ENCODE measurements around the gene ULBP3. TPM values are rescaled to one million over a fixed set of nuclear protein-coding genes. Genes with fewer than 3 reads are reported as not detected.
"Not testable (repeated sequence)": the region's sequence is repeated elsewhere in the genome, so short reads cannot be mapped to it uniquely, and the experiment has no call there.

The ULBP3 gene
- total RNA-seq, 1 experiment from 2014 or later: 4.0 TPM

DNA sequence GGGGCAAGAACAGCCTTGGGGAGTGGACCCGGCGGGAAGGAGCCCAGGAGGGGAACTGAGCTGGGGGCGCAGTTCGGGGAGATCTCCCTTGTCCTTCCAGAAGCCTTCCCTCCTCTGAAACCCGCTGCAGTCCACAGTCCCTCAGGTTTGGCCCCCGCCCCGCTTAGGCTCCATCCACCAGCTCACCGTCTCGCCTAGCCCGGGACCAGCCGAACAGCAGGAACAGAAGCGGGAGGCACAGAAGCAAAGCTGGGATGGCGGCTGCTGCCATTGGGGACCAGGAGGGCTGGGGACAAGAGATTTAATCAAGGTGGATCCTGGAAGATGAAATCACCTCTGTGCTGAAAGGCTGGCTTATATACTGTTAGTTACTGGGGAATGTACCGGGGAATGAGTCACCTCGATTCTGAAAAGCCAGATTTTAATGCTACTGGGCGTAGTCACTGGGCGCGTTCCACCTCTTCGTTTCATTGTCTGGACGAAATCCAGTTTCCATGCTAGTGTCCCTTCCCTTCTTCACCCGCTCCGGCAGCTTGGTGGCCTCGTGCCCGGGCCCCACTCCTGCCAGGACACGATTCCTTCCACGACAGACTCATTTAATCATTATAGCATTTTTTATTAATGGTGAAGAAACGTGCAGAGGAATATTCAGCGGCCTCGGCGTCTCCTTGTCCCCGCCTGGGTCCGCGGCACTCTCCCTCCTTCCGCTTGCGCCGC lies 43.6 kb downstream of the ULBP3 start, which contains the start of gene RAET1L (continued):
- TF ChIP-seq, protein P1, sequence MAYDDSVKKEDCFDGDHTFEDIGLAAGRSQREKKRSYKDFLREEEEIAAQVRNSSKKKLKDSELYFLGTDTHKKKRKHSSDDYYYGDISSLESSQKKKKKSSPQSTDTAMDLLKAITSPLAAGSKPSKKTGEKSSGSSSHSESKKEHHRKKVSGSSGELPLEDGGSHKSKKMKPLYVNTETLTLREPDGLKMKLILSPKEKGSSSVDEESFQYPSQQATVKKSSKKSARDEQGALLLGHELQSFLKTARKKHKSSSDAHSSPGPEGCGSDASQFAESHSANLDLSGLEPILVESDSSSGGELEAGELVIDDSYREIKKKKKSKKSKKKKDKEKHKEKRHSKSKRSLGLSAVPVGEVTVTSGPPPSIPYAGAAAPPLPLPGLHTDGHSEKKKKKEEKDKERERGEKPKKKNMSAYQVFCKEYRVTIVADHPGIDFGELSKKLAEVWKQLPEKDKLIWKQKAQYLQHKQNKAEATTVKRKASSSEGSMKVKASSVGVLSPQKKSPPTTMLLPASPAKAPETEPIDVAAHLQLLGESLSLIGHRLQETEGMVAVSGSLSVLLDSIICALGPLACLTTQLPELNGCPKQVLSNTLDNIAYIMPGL (CRISPR knock-in tag; IDR thresholded peaks at IDR 0.05): no peak
- TF ChIP-seq, protein P2, sequence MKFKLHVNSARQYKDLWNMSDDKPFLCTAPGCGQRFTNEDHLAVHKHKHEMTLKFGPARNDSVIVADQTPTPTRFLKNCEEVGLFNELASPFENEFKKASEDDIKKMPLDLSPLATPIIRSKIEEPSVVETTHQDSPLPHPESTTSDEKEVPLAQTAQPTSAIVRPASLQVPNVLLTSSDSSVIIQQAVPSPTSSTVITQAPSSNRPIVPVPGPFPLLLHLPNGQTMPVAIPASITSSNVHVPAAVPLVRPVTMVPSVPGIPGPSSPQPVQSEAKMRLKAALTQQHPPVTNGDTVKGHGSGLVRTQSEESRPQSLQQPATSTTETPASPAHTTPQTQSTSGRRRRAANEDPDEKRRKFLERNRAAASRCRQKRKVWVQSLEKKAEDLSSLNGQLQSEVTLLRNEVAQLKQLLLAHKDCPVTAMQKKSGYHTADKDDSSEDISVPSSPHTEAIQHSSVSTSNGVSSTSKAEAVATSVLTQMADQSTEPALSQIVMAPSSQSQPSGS (CRISPR knock-in tag; IDR thresholded peaks at IDR 0.05; ENCODE audit: borderline replicate concordance, low read depth): no peak
- no peak for TF ChIP-seq JAZF1 (CRISPR knock-in tag; IDR thresholded peaks at IDR 0.05)

DNA sequence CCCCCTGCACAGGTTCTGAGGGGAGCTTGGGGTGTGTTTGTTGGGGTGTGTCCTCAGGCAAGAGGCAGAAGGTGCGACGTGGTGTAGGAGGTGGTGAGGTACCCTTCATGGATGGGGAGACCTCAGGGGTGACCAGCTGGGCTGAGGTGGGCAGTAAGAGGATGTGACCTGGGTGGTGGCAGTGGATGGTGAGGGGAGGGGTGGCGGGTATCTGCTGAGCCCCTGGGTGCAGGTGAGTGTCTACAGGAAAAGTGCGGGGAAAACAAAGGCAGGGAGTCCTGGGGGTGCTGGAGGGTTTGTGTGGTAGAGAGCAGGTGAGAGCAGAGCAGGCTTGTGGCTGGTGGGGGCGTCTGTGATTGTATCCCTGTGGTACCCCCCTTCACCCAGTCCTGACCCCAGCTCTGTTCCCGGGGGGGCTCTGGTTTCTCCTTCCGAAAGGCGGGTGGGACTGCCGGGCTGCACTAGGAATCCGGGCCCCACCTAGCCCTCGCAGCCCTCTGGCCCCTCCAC lies 44.2 kb downstream of the ULBP3 start:
- ATAC-seq (no peak), DNase-seq (ENCODE audit: low spot score) (no peak)
- Mint-ChIP-seq H3K27ac (no peak overlapping the region), H3K4me3 (no peak overlapping the region), H3K9me3 (no peaks in the 10 kb centered on the region), H3K36me3 (no peaks in the 10 kb centered on the region), H3K27me3 (ENCODE audit: low read depth) (peaks cover 73% of the 10 kb centered on the region), H3K4me1 (peaks cover 6% of the 10 kb centered on the region)
- ChIA-PET POLR2A (no interaction called here), CTCF (interaction anchor here (0.9 to 1.1 kb wide), 3 partner anchors 8 to 371 kb away, joined by 3 to 6 read pairs (median 3); partner anchors contain the start of gene ULBP3)
- TF ChIP-seq SMAD4 (CRISPR knock-in tag; IDR thresholded peaks at IDR 0.05) (no peak), ZNF263 (CRISPR knock-in tag; IDR thresholded peaks at IDR 0.05; ENCODE audit: low read depth) (no peak), E2F5 (CRISPR knock-in tag; IDR thresholded peaks at IDR 0.05) (no peak), USF2 (CRISPR knock-in tag; IDR thresholded peaks at IDR 0.05) (no peak), SP1 (CRISPR knock-in tag; conservative IDR thresholded peaks at IDR 0.05) (no peak), NR1H2 (CRISPR knock-in tag; IDR thresholded peaks at IDR 0.05) (no peak), TEAD1 (CRISPR knock-in tag; IDR thresholded peaks at IDR 0.05) (no peak), FOXJ3 (CRISPR knock-in tag; IDR thresholded peaks at IDR 0.05; ENCODE audit: borderline replicate concordance) (no peak), RORB (CRISPR knock-in tag; IDR thresholded peaks at IDR 0.05) (no peak), JAZF1 (CRISPR knock-in tag; IDR thresholded peaks at IDR 0.05) (no peak), ZNF423 (CRISPR knock-in tag; IDR thresholded peaks at IDR 0.05) (no peak), TCF7 (CRISPR knock-in tag; IDR thresholded peaks at IDR 0.05; ENCODE audit: low read depth) (no peak)
- TF ChIP-seq, protein P3, sequence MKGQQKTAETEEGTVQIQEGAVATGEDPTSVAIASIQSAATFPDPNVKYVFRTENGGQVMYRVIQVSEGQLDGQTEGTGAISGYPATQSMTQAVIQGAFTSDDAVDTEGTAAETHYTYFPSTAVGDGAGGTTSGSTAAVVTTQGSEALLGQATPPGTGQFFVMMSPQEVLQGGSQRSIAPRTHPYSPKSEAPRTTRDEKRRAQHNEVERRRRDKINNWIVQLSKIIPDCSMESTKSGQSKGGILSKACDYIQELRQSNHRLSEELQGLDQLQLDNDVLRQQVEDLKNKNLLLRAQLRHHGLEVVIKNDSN (CRISPR knock-in tag; IDR thresholded peaks at IDR 0.05): no peak
- TF ChIP-seq, protein P4, sequence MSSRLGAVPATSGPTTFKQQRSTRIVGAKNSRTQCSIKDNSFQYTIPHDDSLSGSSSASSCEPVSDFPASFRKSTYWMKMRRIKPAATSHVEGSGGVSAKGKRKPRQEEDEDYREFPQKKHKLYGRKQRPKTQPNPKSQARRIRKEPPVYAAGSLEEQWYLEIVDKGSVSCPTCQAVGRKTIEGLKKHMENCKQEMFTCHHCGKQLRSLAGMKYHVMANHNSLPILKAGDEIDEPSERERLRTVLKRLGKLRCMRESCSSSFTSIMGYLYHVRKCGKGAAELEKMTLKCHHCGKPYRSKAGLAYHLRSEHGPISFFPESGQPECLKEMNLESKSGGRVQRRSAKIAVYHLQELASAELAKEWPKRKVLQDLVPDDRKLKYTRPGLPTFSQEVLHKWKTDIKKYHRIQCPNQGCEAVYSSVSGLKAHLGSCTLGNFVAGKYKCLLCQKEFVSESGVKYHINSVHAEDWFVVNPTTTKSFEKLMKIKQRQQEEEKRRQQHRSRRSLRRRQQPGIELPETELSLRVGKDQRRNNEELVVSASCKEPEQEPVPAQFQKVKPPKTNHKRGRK (CRISPR knock-in tag; IDR thresholded peaks at IDR 0.05; ENCODE audit: borderline replicate concordance): no peak
- TF ChIP-seq, protein P5, sequence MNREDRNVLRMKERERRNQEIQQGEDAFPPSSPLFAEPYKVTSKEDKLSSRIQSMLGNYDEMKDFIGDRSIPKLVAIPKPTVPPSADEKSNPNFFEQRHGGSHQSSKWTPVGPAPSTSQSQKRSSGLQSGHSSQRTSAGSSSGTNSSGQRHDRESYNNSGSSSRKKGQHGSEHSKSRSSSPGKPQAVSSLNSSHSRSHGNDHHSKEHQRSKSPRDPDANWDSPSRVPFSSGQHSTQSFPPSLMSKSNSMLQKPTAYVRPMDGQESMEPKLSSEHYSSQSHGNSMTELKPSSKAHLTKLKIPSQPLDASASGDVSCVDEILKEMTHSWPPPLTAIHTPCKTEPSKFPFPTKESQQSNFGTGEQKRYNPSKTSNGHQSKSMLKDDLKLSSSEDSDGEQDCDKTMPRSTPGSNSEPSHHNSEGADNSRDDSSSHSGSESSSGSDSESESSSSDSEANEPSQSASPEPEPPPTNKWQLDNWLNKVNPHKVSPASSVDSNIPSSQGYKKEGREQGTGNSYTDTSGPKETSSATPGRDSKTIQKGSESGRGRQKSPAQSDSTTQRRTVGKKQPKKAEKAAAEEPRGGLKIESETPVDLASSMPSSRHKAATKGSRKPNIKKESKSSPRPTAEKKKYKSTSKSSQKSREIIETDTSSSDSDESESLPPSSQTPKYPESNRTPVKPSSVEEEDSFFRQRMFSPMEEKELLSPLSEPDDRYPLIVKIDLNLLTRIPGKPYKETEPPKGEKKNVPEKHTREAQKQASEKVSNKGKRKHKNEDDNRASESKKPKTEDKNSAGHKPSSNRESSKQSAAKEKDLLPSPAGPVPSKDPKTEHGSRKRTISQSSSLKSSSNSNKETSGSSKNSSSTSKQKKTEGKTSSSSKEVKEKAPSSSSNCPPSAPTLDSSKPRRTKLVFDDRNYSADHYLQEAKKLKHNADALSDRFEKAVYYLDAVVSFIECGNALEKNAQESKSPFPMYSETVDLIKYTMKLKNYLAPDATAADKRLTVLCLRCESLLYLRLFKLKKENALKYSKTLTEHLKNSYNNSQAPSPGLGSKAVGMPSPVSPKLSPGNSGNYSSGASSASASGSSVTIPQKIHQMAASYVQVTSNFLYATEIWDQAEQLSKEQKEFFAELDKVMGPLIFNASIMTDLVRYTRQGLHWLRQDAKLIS (CRISPR knock-in tag; IDR thresholded peaks at IDR 0.05; ENCODE audit: borderline replicate concordance): no peak
- TF ChIP-seq, protein P2 (CRISPR knock-in tag; IDR thresholded peaks at IDR 0.05; ENCODE audit: borderline replicate concordance, low read depth): no peak

- H3K4me3 Mint-ChIP-seq; ATAC-seq; H3K9me3 Mint-ChIP-seq; H3K4me1 Mint-ChIP-seq; H3K27ac Mint-ChIP-seq; DNase-seq (ENCODE audit: low spot score); H3K36me3 Mint-ChIP-seq; CTCF ChIA-PET; POLR2A ChIA-PET: not testable (repeated sequence)
- peaks cover 76% of the 10 kb centered on the region for H3K27me3 Mint-ChIP-seq (ENCODE audit: low read depth)
These were observed 44.9 kb downstream of the ULBP3 start for GRCh38 chr6:150024021-150024420.
